Measurements from ENCODE around the gene TTC7B.

DNA sequence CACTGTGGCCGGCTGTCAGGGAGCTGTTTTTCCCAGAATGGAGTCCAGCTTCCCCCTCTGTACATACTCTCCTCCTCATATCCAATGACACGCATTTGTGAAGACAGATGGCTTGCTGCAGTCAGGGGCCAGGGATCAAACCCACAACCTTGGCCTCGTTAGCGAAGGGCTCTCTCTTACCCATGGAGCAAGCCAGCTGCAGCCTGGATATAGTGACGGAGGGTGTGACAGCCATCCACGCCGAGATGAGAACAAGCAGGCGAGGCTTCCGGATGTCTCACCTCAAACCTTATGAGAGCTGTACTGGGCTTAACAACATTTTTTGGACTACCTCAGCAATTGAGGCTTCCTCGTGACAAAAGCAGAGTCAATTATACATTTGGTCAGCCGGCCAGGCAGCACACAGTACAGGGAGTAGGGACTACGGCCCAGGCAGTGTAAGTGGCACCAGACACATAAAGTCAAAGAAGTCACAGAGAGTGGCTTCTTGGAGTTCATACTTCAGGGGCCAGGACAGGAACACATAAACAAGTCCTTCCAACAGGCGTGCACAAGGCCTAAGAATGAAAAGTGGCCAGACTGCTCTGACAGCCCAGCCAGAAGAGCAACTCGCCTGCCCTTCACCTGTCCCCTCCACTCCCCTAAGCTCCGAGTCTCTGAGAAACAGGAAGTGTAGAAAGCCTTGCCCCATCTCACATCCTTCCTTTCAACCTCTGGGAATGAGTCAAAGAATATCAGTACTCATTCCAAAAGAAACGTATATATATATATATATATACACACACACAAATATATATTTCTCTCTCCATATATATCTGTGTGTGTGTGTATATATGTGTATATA lies 115.1 kb downstream of the TTC7B start:
- TF ChIP-seq, protein P1, sequence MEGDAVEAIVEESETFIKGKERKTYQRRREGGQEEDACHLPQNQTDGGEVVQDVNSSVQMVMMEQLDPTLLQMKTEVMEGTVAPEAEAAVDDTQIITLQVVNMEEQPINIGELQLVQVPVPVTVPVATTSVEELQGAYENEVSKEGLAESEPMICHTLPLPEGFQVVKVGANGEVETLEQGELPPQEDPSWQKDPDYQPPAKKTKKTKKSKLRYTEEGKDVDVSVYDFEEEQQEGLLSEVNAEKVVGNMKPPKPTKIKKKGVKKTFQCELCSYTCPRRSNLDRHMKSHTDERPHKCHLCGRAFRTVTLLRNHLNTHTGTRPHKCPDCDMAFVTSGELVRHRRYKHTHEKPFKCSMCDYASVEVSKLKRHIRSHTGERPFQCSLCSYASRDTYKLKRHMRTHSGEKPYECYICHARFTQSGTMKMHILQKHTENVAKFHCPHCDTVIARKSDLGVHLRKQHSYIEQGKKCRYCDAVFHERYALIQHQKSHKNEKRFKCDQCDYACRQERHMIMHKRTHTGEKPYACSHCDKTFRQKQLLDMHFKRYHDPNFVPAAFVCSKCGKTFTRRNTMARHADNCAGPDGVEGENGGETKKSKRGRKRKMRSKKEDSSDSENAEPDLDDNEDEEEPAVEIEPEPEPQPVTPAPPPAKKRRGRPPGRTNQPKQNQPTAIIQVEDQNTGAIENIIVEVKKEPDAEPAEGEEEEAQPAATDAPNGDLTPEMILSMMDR (IDR thresholded peaks at IDR 0.05) = no peak
- TF ChIP-seq POLR2A (IDR thresholded peaks at IDR 0.05) = no peak

Measured in adrenal gland (tissue), 5 donors.